B cell (primary cell): ENCODE measurements around the gene NBAS. TPM values are rescaled to one million over a fixed set of nuclear protein-coding genes. Genes with fewer than 3 reads are reported as not detected.

Source experiments
- ATAC-seq: fragments of 200-7000 bp; cut with Tn5 transposase; one replicate; pipeline ENCODE4 v1.10.0; 2021; ENCODE audit warnings: low read depth, mild to moderate bottlenecking, moderate number of reproducible peaks, moderate library complexity
- CTCF ChIA-PET: fragments of 350-600 bp; sonication (Branson Sonifier 250); formaldehyde crosslinking; loops from one replicate; lab custom pipeline; 2021; ENCODE audit warnings: antibody characterized with exemption, inconsistent platforms; lab: Charles Lee
- POLR2A ChIA-PET: fragments of 350-600 bp; sonication (Branson Sonifier 250); formaldehyde crosslinking; loops from one replicate; lab custom pipeline; 2021; ENCODE audit warnings: antibody characterized with exemption; lab: Charles Lee
- DNase-seq: peaks from one replicate; pipeline ENCODE4 v3.0.0; 2013
- H2AFZ ChIP-seq: 2 replicates; pipeline ENCODE4 v1.6.1; 2012; ENCODE audit warnings: mild to moderate bottlenecking, low read depth, low read length; ENCODE audit not compliant: insufficient read depth, poor library complexity, severe bottlenecking
- H3K27ac ChIP-seq, 2 donors: 1 replicate in 1 of 2; 2 replicates in 1 of 2; pipeline ENCODE4 v1.5.1; 2012 to 2013; ENCODE audit warnings: low read length in 2 of 2, mild to moderate bottlenecking in 2 of 2, moderate library complexity in 1 of 2
- H3K27me3 ChIP-seq, 4 experiments: fragments of 200-600 bp in 1 of 4; sonication (generic) in 1 of 4; replicated peaks in 1 of 4; 1 replicate in 2 of 4; 2 replicates in 2 of 4; pipeline versions ENCODE4 v1.6.1 to v1.7.0; 2013 to 2016; ENCODE audit warnings: low read length in 3 of 4, mild to moderate bottlenecking in 2 of 4, mixed read lengths in 1 of 4, moderate library complexity in 1 of 4; ENCODE audit not compliant: insufficient read depth in 4 of 4, control insufficient read depth in 3 of 4; ENCODE audit errors: control extremely low read depth in 1 of 4
- H3K36me3 ChIP-seq, 2 experiments: replicated peaks in 1 of 2; 1 replicate in 1 of 2; 2 replicates in 1 of 2; pipeline versions ENCODE4 v1.6.1 to v1.7.1; 2013; ENCODE audit warnings: low read length in 1 of 2; ENCODE audit not compliant: insufficient read depth in 2 of 2, control insufficient read depth in 1 of 2; ENCODE audit errors: control extremely low read depth in 1 of 2, extremely low read depth in 1 of 2
- H3K4me1 ChIP-seq, 2 donors: fragments of 200-600 bp in 1 of 2; sonication (generic) in 1 of 2; 1 replicate in 1 of 2; 2 replicates in 1 of 2; pipeline versions ENCODE4 v1.5.1 to v1.6.1; 2013 to 2017; ENCODE audit warnings: low read length in 2 of 2; ENCODE audit not compliant: control insufficient read depth in 2 of 2, insufficient read depth in 2 of 2
- H3K4me2 ChIP-seq: replicated peaks from 2 replicates; pipeline ENCODE3; 2012; ENCODE audit warnings: mild to moderate bottlenecking, low read depth, low read length; ENCODE audit not compliant: poor library complexity, severe bottlenecking
- H3K4me3 ChIP-seq, 5 experiments: fragments of 200-600 bp in 1 of 5; sonication (generic) in 1 of 5; 1 replicate in 3 of 5; 2 replicates in 2 of 5; pipeline versions ENCODE4 v1.5.1 to v1.7.0; 2011 to 2016; ENCODE audit warnings: low read length in 4 of 5, mild to moderate bottlenecking in 4 of 5, low read depth in 2 of 5, control low read depth in 1 of 5, moderate library complexity in 1 of 5; ENCODE audit not compliant: insufficient read depth in 1 of 5; ENCODE audit errors: control extremely low read depth in 1 of 5, extremely low read depth in 1 of 5
- H3K79me2 ChIP-seq: fragments of 200-600 bp; sonication (generic); one replicate; pipeline ENCODE4 v1.6.0; 2016; ENCODE audit warnings: low read length; ENCODE audit not compliant: control insufficient read depth, insufficient read depth
- H3K9ac ChIP-seq: fragments of 200-600 bp; sonication (generic); 2 replicates; pipeline ENCODE4 v1.6.1; 2017; ENCODE audit warnings: mild to moderate bottlenecking, low read length, moderate library complexity
- H3K9me3 ChIP-seq, 3 donors: one replicate each; pipeline versions ENCODE4 v1.6.1 to v1.7.1; 2013; ENCODE audit warnings: low read length in 2 of 3; ENCODE audit not compliant: control insufficient read depth in 2 of 3, insufficient read depth in 1 of 3; ENCODE audit errors: control extremely low read depth in 1 of 3
- H4K20me1 ChIP-seq: 2 replicates; pipeline ENCODE4 v1.6.0; 2012; ENCODE audit warnings: mild to moderate bottlenecking, low read length; ENCODE audit not compliant: insufficient read depth, control insufficient read depth, poor library complexity, severe bottlenecking
- H3K27ac Mint-ChIP-seq: one replicate; pipeline ENCODE4 v1.8.0; 2021; ENCODE audit warnings: mixed read lengths
- H3K27me3 Mint-ChIP-seq: one replicate; pipeline ENCODE4 v1.8.0; 2021; ENCODE audit warnings: mixed read lengths
- H3K4me1 Mint-ChIP-seq: one replicate; pipeline ENCODE4 v1.8.0; 2021; ENCODE audit warnings: mixed read lengths
- H3K4me3 Mint-ChIP-seq: one replicate; pipeline ENCODE4 v1.8.0; 2021; ENCODE audit warnings: mixed read lengths
- H3K9me3 Mint-ChIP-seq: one replicate; pipeline ENCODE4 v1.8.0; 2022; ENCODE audit warnings: mixed read lengths; ENCODE audit not compliant: insufficient read depth
- CTCF ChIP-seq: fragments of 200-600 bp; IDR thresholded peaks from one replicate; pipeline ENCODE4 v1.8.0; 2022; ENCODE audit warnings: antibody characterized with exemption, mild to moderate bottlenecking
- EZH2 ChIP-seq: IDR thresholded peaks from 2 replicates; pipeline ENCODE4 v1.6.1; 2012; ENCODE audit warnings: borderline replicate concordance, low read depth, mild to moderate bottlenecking, moderate library complexity, low read length; ENCODE audit not compliant: insufficient read depth, poor library complexity, severe bottlenecking
- WGBS: methylation state at CpG from one replicate; pipeline ENCODE4 v1.1.5; 2013; ENCODE audit warnings: missing lambda C conversion rate; ENCODE audit not compliant: insufficient coverage; 5-methylcytosine and 5-hydroxymethylcytosine counted together
- intact Hi-C: fragments of 100-400 bp; cut with micrococcal nuclease; formaldehyde crosslinking; loops from one replicate; pipeline ENCODE4 v1.10.0; 2022
- polyA plus RNA-seq: library from polyadenylated mRNA; depleted of rRNA; stranded (reverse); fragments of >200 nt; gene quantifications from 2 replicates; pipeline ENCODE4 v1.2.3, GENCODE V29; 2012
- total RNA-seq, 2 donors: library from RNA; stranded (reverse); fragments of 120-200 nt in 1 of 2; gene quantifications; 1 replicate in 1 of 2; 2 replicates in 1 of 2; pipeline versions ENCODE4 v1.2.3 to v1.2.4, GENCODE V29; 2013 to 2022

NBAS gene
- total and polyA plus RNA-seq, 2 donors (not counting 1 experiment from before 2014, with no cell fraction given): 10.6 to 37.3 TPM

DNA sequence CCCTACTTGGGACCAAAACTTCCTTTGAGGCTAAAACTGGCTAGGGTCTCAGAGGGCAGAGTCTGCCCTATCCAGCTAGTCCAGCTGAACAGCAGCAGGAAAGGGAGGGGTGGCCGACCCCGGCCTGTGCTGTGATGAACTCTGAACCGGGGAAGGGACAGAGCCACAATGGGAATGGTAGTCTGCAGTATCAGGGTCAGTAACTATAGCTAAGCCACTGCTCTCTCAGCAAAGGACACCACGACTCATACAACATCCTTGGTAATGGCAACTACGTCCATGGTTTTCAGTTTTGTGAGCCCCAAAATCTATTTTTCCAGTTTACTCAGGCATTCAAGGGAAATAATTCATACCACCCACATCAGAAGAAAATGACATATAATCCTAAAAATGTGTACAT, 75.2 kb downstream of the NBAS start:
- DNase-seq (no peak), ATAC-seq (no peak)
- no peaks in the 10 kb centered on the region for H3K4me1 ChIP-seq
- no peak for TF ChIP-seq EZH2
- TF ChIP-seq CTCF: no peak
- H3K79me2 ChIP-seq: no peaks in the 10 kb centered on the region
- peaks cover 2% of the 10 kb centered on the region for H3K9me3 Mint-ChIP-seq
- peaks cover 2 to 21% of the 10 kb centered on the region in 2 experiments for H3K36me3 ChIP-seq
- no peaks in the 10 kb centered on the region for H3K4me1 Mint-ChIP-seq
- no peaks in the 10 kb centered on the region for H3K9me3 ChIP-seq
- no peaks in the 10 kb centered on the region for H3K27me3 Mint-ChIP-seq
- H2AFZ ChIP-seq: no peak overlapping the region
- CTCF ChIA-PET: no interaction called here
- H4K20me1 ChIP-seq: no peaks in the 10 kb centered on the region
- intact Hi-C loops: no loop called here
- no peaks in the 10 kb centered on the region for H3K27me3 ChIP-seq
- H3K27ac ChIP-seq: no peak overlapping the region
- POLR2A ChIA-PET: no interaction called here
- H3K27ac Mint-ChIP-seq: no peak overlapping the region
- H3K4me3 Mint-ChIP-seq: no peak overlapping the region
- no peak overlapping the region for H3K4me2 ChIP-seq
- H3K4me3 ChIP-seq: no peak overlapping the region
- H3K9ac ChIP-seq: no peak overlapping the region
- WGBS: 97% methylated on average over 4 of the region's 5 CpGs

DNA sequence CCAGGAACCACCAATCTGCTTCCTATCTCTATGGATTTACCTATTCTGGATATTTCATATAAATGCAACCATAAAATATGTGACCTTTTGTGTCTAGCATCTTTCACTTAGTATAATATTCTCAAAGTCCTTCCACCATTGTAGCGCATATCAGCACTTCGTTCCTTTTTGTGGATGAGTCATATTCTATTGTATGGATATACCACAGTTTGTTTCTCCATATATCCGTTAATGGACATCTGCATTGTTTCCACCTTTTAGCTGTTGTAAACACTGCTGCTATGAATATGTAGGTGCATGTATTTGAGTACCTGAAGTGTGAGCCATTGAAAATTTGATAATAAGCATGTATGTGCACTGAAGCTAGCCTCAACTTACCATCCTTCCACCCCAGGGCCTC, 80.1 kb downstream of the NBAS start:
- no peak overlapping the region for H3K4me2 ChIP-seq
- no peak overlapping the region for H3K4me3 ChIP-seq
- no peak for DNase-seq
- peaks cover 2 to 3% of the 10 kb centered on the region in 2 experiments for H3K36me3 ChIP-seq
- H3K9me3 ChIP-seq: no peaks in the 10 kb centered on the region
- H2AFZ ChIP-seq: no peak overlapping the region
- TF ChIP-seq CTCF: no peak
- no peak for TF ChIP-seq EZH2
- no CpG with 5 or more reads among the region's 3 CpGs for WGBS
- no peak overlapping the region for H3K27ac ChIP-seq
- POLR2A ChIA-PET: no interaction called here
- Mint-ChIP-seq H3K27me3 (no peaks in the 10 kb centered on the region), H3K4me1 (no peaks in the 10 kb centered on the region), H3K4me3 (no peak overlapping the region), H3K27ac (no peak overlapping the region), H3K9me3 (peaks cover 2% of the 10 kb centered on the region)
- no peak overlapping the region for H3K9ac ChIP-seq
- H3K79me2 ChIP-seq: no peaks in the 10 kb centered on the region
- CTCF ChIA-PET: no interaction called here
- ATAC-seq: no peak
- intact Hi-C loops: no loop called here
- H3K27me3 ChIP-seq: no peaks in the 10 kb centered on the region
- H4K20me1 ChIP-seq: no peaks in the 10 kb centered on the region
- H3K4me1 ChIP-seq: no peaks in the 10 kb centered on the region
